ENCODE results near the gene IHH. TPM values are rescaled to one million over a fixed set of nuclear protein-coding genes. Genes with fewer than 3 reads are reported as not detected.
A peak's percentile ranks its signal among the peaks of the same experiment; 100 is the strongest.

The IHH gene
- total RNA-seq, 6 donors from 2014 or later: 0.80 to 4.4 (median 1.5) TPM; not detected in 2

DNA sequence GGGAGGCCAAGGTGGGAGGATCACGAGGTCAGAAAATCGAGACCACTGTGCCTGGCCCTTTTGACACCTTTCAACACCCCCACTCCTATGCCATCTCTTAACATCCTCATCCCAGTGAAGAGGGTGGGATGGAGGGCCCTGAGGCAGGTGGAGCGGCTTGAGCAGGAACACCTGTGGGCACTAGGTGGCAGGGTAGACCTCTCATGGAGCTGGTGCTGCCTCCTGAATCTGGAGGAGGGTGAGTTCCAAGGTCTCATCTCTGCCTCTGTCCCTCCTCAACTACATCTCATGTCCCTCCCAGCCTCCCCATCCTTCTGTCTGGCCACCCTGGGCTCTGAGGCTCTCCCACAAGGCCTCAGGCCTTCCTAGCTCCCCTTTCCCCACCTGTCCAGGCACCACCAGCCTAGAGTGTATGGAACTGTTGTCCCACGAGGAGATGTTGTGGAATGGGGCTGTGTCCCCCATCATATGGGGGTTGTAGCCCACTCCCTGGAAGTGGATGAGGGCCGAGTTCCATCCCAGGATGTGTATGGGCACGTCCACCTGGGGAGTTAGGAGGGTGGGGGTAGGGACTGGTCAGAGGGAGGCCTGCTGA is 50.5 kb downstream of the IHH start:
- WGBS, 2 donors: 34 to 46% methylated on average over 3 to 6 of the region's 6 CpGs
- Histone ChIP-seq H3K36me3 (no peaks in the 10 kb centered on the region), H3K27me3 (peaks cover 0 to 3% (median 0%) of the 10 kb centered on the region in 4 donors), H3K27ac (no peak overlapping the region), H3K4me3 (no peak overlapping the region), H3K9me3 (no peaks in the 10 kb centered on the region), H3K4me1 (no peaks in the 10 kb centered on the region)
- DNase-seq (no peak), ATAC-seq (ENCODE audit: low FRiP score in 2 of 2) (peak in 1 of 2 donors; percentile 11)
- TF ChIP-seq, protein P1, sequence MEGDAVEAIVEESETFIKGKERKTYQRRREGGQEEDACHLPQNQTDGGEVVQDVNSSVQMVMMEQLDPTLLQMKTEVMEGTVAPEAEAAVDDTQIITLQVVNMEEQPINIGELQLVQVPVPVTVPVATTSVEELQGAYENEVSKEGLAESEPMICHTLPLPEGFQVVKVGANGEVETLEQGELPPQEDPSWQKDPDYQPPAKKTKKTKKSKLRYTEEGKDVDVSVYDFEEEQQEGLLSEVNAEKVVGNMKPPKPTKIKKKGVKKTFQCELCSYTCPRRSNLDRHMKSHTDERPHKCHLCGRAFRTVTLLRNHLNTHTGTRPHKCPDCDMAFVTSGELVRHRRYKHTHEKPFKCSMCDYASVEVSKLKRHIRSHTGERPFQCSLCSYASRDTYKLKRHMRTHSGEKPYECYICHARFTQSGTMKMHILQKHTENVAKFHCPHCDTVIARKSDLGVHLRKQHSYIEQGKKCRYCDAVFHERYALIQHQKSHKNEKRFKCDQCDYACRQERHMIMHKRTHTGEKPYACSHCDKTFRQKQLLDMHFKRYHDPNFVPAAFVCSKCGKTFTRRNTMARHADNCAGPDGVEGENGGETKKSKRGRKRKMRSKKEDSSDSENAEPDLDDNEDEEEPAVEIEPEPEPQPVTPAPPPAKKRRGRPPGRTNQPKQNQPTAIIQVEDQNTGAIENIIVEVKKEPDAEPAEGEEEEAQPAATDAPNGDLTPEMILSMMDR (IDR thresholded peaks at IDR 0.05): peak in 2 of 6 experiments; percentile 24 to 26
- TF ChIP-seq EP300 (IDR thresholded peaks at IDR 0.05): no peak

DNA sequence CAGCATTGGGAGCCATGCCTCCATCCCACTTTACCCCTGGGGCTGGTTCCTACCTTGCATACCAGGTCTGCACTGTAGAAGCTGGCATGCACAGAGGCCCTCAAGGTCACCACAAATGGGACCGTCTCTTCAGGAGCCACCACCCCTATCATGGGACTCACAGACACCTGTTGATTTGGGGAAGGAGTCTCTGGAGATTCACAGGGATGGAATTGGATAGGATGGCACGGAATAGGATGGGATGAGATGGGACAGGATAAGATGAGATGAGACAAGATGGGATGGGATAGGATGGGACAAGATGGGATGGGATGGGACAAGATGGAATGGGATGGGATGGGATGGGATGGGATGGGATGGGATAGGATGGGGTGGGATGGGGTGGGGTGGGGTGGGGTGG is 51.4 kb downstream of the IHH start:
- WGBS, 2 donors: 48 to 75% methylated on average over 2 of the region's 2 CpGs
- H3K4me3 ChIP-seq: no peak overlapping the region
- no peaks in the 10 kb centered on the region for H3K36me3 ChIP-seq
- H3K27me3 ChIP-seq: peaks cover 0 to 5% (median 0%) of the 10 kb centered on the region in 4 donors
- no peaks in the 10 kb centered on the region for H3K9me3 ChIP-seq
- no peak for DNase-seq
- ATAC-seq (ENCODE audit: low FRiP score in 2 of 2): no peak
- H3K27ac ChIP-seq: no peak overlapping the region
- H3K4me1 ChIP-seq: no peaks in the 10 kb centered on the region
- TF ChIP-seq POLR2AphosphoS5 (IDR thresholded peaks at IDR 0.05) (no peak), POLR2A (IDR thresholded peaks at IDR 0.05) (no peak), EP300 (IDR thresholded peaks at IDR 0.05) (no peak)
- TF ChIP-seq, protein P1 (IDR thresholded peaks at IDR 0.05): no peak

Small RNA genes within 50 kb of the gene (small RNA-seq; reads per million reads assigned to genes)
- 0 to 0.43 (median 0.03) reads per million in 4 donors for gene MIR3131
- gene RN7SL764P: 0 reads per million in 4 donors

Other genes starting within 250 kb of the IHH start
- gene PRKAG3, start 229.1 kb downstream of the IHH start, total RNA-seq: not detected
- gene WNT6, start 201.1 kb downstream of the IHH start, total RNA-seq: 1 to 10 TPM in 1 of 6 donors, under 1 TPM in 2, not detected in 3; 0.31 to 4.2 (median 0.44) TPM
- gene WNT10A, start 180.1 kb downstream of the IHH start, total RNA-seq: 1 to 10 TPM in 1 of 6 donors, under 1 TPM in 3, not detected in 2; 0.15 to 1.0 (median 0.55) TPM
- gene CDK5R2, start 101.3 kb downstream of the IHH start, total RNA-seq: not detected
- not detected for gene FEV, start 75.7 kb downstream of the IHH start, total RNA-seq
- not detected for gene CRYBA2, start 67.5 kb downstream of the IHH start, total RNA-seq
- 10 to 100 TPM in 3 of 6 donors, 1 to 10 TPM in 2, under 1 TPM in 1; 0.26 to 18.7 (median 10.7) TPM for gene CFAP65, start 19.4 kb downstream of the IHH start, total RNA-seq
- gene NHEJ1, start 99.9 kb upstream of the IHH start, total RNA-seq: 10 to 100 TPM in 5 of 6 donors, 1 to 10 TPM in 1; 7.9 to 26.2 (median 14.3) TPM
- gene SLC23A3, start 109.1 kb upstream of the IHH start, total RNA-seq: 1 to 10 TPM in 4 of 6 donors, under 1 TPM in 2; 0.33 to 6.3 (median 2.6) TPM
- gene CNPPD1, start 116.0 kb upstream of the IHH start, total RNA-seq: 10 to 100 TPM; 42.7 to 86.8 (median 49.4) TPM
- gene RETREG2, start 117.4 kb upstream of the IHH start, total RNA-seq: 100 to 1,000 TPM in 1 of 6 donors, 10 to 100 TPM in 5; 46.1 to 100 (median 60.5) TPM
- 10 to 100 TPM; 38.7 to 59.7 (median 43.3) TPM for gene ZFAND2B, start 145.9 kb upstream of the IHH start, total RNA-seq
- 10 to 100 TPM; 11.0 to 35.6 (median 21.9) TPM for gene ABCB6, start 158.0 kb upstream of the IHH start, total RNA-seq
- gene ATG9A, start 168.7 kb upstream of the IHH start, total RNA-seq: 10 to 100 TPM; 40.9 to 57.7 (median 49.8) TPM
- 100 to 1,000 TPM in 2 of 6 donors, 10 to 100 TPM in 4; 26.0 to 339 (median 67.2) TPM for gene ANKZF1, start 168.9 kb upstream of the IHH start, total RNA-seq
- 10 to 100 TPM in 3 of 6 donors, 1 to 10 TPM in 3; 4.1 to 19.5 (median 11.9) TPM for gene GLB1L, start 184.5 kb upstream of the IHH start, total RNA-seq
- 10 to 100 TPM; 12.6 to 28.3 (median 15.7) TPM for gene STK16, start 184.6 kb upstream of the IHH start, total RNA-seq
- 1 to 10 TPM in 5 of 6 donors, under 1 TPM in 1; 0.26 to 8.9 (median 3.1) TPM for gene TUBA4B, start 192.3 kb upstream of the IHH start, total RNA-seq
- 10 to 100 TPM; 17.8 to 52.1 (median 40.3) TPM for gene TUBA4A, start 193.0 kb upstream of the IHH start, total RNA-seq
- gene DNAJB2, start 218.4 kb upstream of the IHH start, total RNA-seq: 10 to 100 TPM; 58.6 to 86.1 (median 75.5) TPM
- 1 to 10 TPM in 2 of 6 donors, under 1 TPM in 2, not detected in 2; 0.20 to 4.4 (median 0.68) TPM for gene PTPRN, start 248.5 kb upstream of the IHH start, total RNA-seq